HG03571 (cell line): ENCODE results near the gene PLAGL1.
A peak's percentile ranks its signal among the peaks of the same experiment; 100 is the strongest.
"Not testable (repeated sequence)": the region's sequence is repeated elsewhere in the genome, so short reads cannot be mapped to it uniquely, and the experiment has no call there.

Experiments used
- ATAC-seq: cut with Tn5 transposase; IDR thresholded peaks from one replicate; pipeline ENCODE4 v1.9.1; 2021; ENCODE audit not compliant: unreplicated experiment

The PLAGL1 gene

GRCh38 chr6:144008120-144008811 lies at the start of gene PLAGL1:
Gene PLAGL1 (minus strand): TSS chr6:144008259. CDS start chr6:143948136, 60,123 bp downstream.
- ATAC-seq, result peak; percentile 70

GRCh38 chr6:144055121-144055931 lies 47.3 kb upstream of the PLAGL1 start:
- peak; percentile 85 for ATAC-seq

- ATAC-seq, result no peak
Observed at GRCh38 chr6:144053601-144054000, 45.5 kb upstream of the PLAGL1 start.

- no peak for ATAC-seq
Observed at GRCh38 chr6:144052488-144052887, 44.4 kb upstream of the PLAGL1 start.

- ATAC-seq, result no peak
Observed at GRCh38 chr6:144049386-144049785, 41.3 kb upstream of the PLAGL1 start.

GRCh38 chr6:144047688-144048087 lies 39.6 kb upstream of the PLAGL1 start:
- no peak for ATAC-seq

- not testable (repeated sequence) for ATAC-seq
Observed at GRCh38 chr6:144046672-144047071, 38.6 kb upstream of the PLAGL1 start.

GRCh38 chr6:144044989-144045388 lies 36.9 kb upstream of the PLAGL1 start:
- not testable (repeated sequence) for ATAC-seq

- ATAC-seq, result no peak
Observed at GRCh38 chr6:144036835-144037195, 28.8 kb upstream of the PLAGL1 start.

GRCh38 chr6:144036064-144036834 lies 28.2 kb upstream of the PLAGL1 start:
- ATAC-seq, result peak; percentile 96

- ATAC-seq, result no peak
Observed at GRCh38 chr6:144035416-144035815, 27.4 kb upstream of the PLAGL1 start.

- no peak for ATAC-seq
Observed at GRCh38 chr6:144033816-144034735, 26.0 kb upstream of the PLAGL1 start.

- no peak for ATAC-seq
Observed at GRCh38 chr6:144029452-144029851, 21.4 kb upstream of the PLAGL1 start.

- no peak for ATAC-seq
Observed at GRCh38 chr6:144027932-144028587, 20.0 kb upstream of the PLAGL1 start.

- ATAC-seq, result no peak
Observed at GRCh38 chr6:144023216-144023615, 15.2 kb upstream of the PLAGL1 start.

- no peak for ATAC-seq
Observed at GRCh38 chr6:144019929-144020328, 11.9 kb upstream of the PLAGL1 start.

GRCh38 chr6:144017166-144018094 lies 9.4 kb upstream of the PLAGL1 start:
- no peak for ATAC-seq

- peak; percentile 59 for ATAC-seq
Observed at GRCh38 chr6:144013486-144013909, 5.4 kb upstream of the PLAGL1 start.

GRCh38 chr6:144012534-144012933 lies 4.5 kb upstream of the PLAGL1 start:
- no peak for ATAC-seq
